H1 (cell line): ENCODE results near the gene EMD.

Source experiments
- POLR2A ChIP-seq, 2 experiments: IDR thresholded peaks; 1 replicate in 1 of 2; 2 replicates in 1 of 2; pipeline ENCODE4 v1.6.1; 2011; ENCODE audit warnings: low read depth in 2 of 2, low read length in 2 of 2, mild to moderate bottlenecking in 2 of 2; ENCODE audit errors: control extremely low read depth in 1 of 2
- POLR2AphosphoS5 ChIP-seq: IDR thresholded peaks from 2 replicates; pipeline ENCODE4 v1.6.1; 2011; ENCODE audit warnings: low read depth, low read length
- ZNF274 ChIP-seq: IDR thresholded peaks from 2 replicates; pipeline ENCODE4 v1.7.0; 2012; ENCODE audit warnings: low read length, borderline replicate concordance; ENCODE audit errors: extremely low read depth
- TF ChIP-seq, protein P1 (sequence below), 3 experiments: IDR thresholded peaks; 1 replicate in 2 of 3; 2 replicates in 1 of 3; pipeline versions ENCODE4 v1.5.1 to v1.6.1; 2011; ENCODE audit warnings: low read length in 3 of 3, mild to moderate bottlenecking in 3 of 3, inconsistent platforms in 2 of 3, low read depth in 1 of 3, moderate library complexity in 1 of 3; ENCODE audit not compliant: insufficient read depth in 1 of 3; ENCODE audit errors: control extremely low read depth in 1 of 3
- TF ChIP-seq, protein P2 (sequence below): fragments of 300-600 bp; sonication (generic); IDR thresholded peaks from 2 replicates; pipeline ENCODE4 v1.7.1; 2012; ENCODE audit warnings: low read length, moderate library complexity, mild to moderate bottlenecking, inconsistent platforms; ENCODE audit not compliant: insufficient replicate concordance

- TF ChIP-seq POLR2A (IDR thresholded peaks at IDR 0.05; ENCODE audit: control extremely low read depth in 1 of 2, low read depth in 2 of 2, low read length in 2 of 2) (no peak), POLR2AphosphoS5 (no peak), ZNF274 (no peak)
- TF ChIP-seq, protein P1, sequence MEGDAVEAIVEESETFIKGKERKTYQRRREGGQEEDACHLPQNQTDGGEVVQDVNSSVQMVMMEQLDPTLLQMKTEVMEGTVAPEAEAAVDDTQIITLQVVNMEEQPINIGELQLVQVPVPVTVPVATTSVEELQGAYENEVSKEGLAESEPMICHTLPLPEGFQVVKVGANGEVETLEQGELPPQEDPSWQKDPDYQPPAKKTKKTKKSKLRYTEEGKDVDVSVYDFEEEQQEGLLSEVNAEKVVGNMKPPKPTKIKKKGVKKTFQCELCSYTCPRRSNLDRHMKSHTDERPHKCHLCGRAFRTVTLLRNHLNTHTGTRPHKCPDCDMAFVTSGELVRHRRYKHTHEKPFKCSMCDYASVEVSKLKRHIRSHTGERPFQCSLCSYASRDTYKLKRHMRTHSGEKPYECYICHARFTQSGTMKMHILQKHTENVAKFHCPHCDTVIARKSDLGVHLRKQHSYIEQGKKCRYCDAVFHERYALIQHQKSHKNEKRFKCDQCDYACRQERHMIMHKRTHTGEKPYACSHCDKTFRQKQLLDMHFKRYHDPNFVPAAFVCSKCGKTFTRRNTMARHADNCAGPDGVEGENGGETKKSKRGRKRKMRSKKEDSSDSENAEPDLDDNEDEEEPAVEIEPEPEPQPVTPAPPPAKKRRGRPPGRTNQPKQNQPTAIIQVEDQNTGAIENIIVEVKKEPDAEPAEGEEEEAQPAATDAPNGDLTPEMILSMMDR (IDR thresholded peaks at IDR 0.05; ENCODE audit: control extremely low read depth in 1 of 3, insufficient read depth in 1 of 3, low read depth in 1 of 3, low read length in 3 of 3) = no peak
- TF ChIP-seq, protein P2, sequence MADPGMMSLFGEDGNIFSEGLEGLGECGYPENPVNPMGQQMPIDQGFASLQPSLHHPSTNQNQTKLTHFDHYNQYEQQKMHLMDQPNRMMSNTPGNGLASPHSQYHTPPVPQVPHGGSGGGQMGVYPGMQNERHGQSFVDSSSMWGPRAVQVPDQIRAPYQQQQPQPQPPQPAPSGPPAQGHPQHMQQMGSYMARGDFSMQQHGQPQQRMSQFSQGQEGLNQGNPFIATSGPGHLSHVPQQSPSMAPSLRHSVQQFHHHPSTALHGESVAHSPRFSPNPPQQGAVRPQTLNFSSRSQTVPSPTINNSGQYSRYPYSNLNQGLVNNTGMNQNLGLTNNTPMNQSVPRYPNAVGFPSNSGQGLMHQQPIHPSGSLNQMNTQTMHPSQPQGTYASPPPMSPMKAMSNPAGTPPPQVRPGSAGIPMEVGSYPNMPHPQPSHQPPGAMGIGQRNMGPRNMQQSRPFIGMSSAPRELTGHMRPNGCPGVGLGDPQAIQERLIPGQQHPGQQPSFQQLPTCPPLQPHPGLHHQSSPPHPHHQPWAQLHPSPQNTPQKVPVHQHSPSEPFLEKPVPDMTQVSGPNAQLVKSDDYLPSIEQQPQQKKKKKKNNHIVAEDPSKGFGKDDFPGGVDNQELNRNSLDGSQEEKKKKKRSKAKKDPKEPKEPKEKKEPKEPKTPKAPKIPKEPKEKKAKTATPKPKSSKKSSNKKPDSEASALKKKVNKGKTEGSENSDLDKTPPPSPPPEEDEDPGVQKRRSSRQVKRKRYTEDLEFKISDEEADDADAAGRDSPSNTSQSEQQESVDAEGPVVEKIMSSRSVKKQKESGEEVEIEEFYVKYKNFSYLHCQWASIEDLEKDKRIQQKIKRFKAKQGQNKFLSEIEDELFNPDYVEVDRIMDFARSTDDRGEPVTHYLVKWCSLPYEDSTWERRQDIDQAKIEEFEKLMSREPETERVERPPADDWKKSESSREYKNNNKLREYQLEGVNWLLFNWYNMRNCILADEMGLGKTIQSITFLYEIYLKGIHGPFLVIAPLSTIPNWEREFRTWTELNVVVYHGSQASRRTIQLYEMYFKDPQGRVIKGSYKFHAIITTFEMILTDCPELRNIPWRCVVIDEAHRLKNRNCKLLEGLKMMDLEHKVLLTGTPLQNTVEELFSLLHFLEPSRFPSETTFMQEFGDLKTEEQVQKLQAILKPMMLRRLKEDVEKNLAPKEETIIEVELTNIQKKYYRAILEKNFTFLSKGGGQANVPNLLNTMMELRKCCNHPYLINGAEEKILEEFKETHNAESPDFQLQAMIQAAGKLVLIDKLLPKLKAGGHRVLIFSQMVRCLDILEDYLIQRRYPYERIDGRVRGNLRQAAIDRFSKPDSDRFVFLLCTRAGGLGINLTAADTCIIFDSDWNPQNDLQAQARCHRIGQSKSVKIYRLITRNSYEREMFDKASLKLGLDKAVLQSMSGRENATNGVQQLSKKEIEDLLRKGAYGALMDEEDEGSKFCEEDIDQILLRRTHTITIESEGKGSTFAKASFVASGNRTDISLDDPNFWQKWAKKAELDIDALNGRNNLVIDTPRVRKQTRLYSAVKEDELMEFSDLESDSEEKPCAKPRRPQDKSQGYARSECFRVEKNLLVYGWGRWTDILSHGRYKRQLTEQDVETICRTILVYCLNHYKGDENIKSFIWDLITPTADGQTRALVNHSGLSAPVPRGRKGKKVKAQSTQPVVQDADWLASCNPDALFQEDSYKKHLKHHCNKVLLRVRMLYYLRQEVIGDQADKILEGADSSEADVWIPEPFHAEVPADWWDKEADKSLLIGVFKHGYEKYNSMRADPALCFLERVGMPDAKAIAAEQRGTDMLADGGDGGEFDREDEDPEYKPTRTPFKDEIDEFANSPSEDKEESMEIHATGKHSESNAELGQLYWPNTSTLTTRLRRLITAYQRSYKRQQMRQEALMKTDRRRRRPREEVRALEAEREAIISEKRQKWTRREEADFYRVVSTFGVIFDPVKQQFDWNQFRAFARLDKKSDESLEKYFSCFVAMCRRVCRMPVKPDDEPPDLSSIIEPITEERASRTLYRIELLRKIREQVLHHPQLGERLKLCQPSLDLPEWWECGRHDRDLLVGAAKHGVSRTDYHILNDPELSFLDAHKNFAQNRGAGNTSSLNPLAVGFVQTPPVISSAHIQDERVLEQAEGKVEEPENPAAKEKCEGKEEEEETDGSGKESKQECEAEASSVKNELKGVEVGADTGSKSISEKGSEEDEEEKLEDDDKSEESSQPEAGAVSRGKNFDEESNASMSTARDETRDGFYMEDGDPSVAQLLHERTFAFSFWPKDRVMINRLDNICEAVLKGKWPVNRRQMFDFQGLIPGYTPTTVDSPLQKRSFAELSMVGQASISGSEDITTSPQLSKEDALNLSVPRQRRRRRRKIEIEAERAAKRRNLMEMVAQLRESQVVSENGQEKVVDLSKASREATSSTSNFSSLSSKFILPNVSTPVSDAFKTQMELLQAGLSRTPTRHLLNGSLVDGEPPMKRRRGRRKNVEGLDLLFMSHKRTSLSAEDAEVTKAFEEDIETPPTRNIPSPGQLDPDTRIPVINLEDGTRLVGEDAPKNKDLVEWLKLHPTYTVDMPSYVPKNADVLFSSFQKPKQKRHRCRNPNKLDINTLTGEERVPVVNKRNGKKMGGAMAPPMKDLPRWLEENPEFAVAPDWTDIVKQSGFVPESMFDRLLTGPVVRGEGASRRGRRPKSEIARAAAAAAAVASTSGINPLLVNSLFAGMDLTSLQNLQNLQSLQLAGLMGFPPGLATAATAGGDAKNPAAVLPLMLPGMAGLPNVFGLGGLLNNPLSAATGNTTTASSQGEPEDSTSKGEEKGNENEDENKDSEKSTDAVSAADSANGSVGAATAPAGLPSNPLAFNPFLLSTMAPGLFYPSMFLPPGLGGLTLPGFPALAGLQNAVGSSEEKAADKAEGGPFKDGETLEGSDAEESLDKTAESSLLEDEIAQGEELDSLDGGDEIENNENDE = no peak
Observed at GRCh38 chrX:154332561-154332960, 46.5 kb upstream of the EMD start.
